Left forelimb (tissue), 1 donor: ENCODE measurements around the gene MID1.

Source experiments
- DNase-seq: peaks from one replicate; pipeline ENCODE4 v3.0.0-alpha.2; 2018; ENCODE audit warnings: low spot score

Gene MID1

DNA sequence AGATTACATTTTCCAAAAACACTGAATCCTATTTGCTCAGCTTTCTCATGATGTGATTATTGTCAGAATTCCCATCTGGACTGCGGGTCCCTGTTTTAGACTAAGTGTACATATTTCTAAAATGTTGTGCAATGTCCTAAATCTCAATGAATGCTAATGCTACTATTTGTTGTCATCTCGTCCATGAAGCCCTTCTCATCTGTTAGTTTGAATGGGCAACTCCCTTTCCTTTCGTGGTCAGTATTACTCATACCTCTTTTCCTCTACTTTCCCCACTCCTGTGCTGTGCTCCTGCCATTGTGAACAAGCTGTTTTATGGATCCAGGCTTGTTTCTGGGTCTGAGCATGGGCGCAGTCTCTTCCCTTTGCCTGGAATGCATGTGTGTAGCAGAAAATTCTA lies 91.0 kb downstream of the MID1 start:
- no peak for DNase-seq

GRCh38 chrX:10526451-10526850 lies 93.9 kb downstream of the MID1 start:
- no peak for DNase-seq

DNA sequence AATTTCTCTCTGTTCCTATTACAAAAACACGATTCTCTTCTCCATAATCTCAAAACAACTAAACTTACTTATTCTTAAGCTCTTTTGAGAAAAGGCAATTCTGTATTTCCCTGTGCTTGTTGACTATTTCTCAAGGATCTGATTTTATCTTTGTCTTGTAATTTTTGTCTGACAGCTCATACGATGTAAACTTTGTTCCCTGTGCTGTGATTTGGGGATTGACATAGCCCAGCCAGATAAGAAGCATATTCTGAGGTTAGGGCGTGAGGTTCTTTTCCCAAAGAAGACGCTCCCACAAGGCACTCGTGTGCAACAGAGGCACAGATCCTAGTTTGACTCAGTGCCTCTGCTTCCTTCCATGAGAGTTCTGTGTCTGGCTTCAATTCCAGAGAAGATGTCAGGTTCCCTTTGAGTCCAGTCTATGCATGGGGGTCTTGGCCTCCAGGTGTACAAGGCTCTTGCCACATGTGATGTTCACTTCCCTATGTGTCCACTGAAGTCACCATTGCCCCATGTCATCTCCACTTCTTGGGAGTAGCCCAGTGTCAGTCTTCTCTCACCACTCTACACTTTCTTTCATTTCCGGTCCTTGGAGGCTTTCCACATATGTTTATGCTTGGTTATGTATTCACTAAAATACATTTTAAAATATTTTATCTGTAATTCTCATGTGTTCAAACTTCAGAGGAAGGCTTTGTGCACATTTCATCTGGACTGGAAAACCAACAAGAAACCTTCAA lies 94.8 kb downstream of the MID1 start:
- no peak for DNase-seq

DNA sequence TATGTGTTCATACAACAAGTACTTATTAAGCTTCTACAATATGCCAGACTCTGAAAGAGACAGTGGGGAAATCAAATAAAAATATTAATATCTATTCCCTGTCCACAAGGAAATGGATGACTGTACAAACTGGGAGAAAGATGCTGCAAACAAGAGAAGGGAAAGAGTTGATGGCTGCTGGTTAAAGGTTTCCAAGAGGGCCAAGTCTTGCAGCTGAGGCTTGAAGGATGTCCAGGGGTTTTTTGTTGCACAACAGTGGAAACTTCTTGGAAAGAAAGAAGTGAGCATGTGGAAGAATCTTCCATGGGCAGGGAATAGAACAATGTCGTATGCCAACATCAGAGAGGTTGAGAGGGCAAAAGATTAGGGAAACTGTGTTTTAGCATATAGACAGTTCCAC lies 95.8 kb downstream of the MID1 start:
- no peak for DNase-seq

- DNase-seq = no peak
These were observed 100.6 kb downstream of the MID1 start for GRCh38 chrX:10519761-10520160.

DNA sequence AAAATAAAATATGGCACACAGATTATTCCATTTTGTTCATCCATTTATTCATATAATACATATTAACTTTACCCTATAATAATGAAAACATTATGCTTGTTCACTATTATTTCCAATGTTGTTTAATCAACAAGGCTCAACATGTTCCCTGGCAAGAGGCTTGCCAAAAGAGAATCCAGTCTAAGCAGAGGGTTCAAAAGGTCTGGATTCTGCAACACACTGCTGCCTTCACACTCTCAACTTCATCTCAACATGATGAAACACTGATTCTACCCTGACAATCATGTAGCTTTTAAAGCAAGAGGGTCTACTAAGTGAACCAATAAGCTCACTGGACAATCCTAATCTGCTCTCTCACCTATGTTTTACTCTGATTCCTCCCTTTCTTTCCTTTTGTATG lies 101.1 kb downstream of the MID1 start:
- no peak for DNase-seq

DNA sequence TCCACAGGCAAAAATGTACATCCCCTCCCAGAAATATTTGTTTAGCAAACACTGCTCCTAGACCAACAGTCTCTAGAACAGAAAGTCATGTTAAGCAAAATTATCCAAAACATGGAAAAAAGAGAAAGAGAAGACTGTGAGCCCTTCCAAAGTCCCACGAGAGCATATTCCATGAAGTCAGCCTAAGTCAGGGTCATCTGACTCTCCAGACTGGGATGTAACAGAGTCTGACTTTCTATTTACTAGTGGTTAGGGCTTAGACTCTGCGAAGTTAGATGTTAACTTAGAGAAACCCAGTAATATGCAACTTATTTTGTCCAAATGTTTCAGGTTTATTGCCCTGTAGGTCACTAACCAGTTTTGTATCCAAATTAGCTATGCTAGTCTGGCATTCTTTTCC lies 102.3 kb downstream of the MID1 start:
- no peak for DNase-seq

DNA sequence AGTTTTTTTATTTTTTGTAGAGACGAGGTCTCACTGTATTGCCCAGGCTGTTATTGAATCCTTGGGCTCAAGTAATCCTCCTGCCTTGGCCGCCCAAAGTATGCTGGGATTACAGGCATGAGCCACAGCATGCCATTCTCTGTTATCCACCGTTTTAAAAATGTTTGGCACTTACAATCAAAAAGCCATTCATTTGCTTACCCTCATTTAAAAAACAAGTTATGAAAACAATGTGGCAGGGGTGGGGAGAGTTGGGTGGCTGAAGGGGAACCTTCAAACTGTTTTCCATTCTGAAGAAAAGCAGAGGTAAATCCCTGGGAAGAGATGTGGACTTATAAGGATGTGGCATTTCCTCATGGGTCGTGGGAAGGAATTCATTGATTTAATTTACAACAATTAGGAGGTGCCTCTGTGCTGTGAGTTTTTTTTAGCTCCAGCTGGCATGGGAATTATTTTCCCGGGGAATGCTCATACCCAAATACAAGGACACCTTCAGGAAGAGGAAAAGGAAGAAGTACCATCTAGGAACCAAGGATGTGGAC lies 103.5 kb downstream of the MID1 start:
- no peak for DNase-seq

DNA sequence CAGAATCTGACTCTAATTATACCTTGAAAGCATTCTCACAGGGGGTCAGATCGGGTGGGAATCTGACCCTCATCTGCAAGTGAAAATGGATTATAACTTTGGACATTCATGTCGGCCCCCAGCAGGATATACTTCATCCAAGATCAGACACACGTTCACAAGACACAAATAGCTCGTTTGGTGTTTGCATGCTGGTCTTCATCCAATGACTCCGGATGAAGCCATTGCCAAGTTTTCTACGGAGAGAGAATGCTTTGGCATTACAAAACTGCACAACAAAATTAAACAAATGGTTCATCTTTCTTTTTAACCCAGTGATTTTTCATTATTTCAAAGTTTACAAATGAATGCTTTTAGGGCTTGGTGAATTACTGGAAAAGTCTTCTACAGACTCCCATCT lies 105.5 kb downstream of the MID1 start:
- DNase-seq = no peak

- no peak for DNase-seq
These were observed 106.4 kb downstream of the MID1 start for GRCh38 chrX:10513974-10514373.

DNA sequence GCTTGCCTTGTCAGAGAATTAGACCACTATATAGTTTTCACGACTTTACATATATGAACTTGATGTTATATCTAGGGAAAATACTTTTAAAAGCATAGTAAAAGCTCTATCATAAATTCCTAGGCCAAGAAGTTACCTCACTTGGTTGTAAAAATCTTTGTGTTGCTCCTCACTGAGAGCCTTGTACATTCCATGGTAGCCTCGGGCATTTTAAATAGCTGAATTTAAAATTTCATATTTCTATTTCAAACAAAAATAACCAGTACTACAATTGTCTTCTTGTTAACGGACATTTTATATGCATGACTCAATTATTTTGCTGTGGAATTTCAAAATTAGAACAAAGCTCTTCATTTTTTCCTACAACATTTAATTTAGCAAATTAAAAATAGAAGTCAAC lies 107.6 kb downstream of the MID1 start:
- no peak for DNase-seq

DNA sequence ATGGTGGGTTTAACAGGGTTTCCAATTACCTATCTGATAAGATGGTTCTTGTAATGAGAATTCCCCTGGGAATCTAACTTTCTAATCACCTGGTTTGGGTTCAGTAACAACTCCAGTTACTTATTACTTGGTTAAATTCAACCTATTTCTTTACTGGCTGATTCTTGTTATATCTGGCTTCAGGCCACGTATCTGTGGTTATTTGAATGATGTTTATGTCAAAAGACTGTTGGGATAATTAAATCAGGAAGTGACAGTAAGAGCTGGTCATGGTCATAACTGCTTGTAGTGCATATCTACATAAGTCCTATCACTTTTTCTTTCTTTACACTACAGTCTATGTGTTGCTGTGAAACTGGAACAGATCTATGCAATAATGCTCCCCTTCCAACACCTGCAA lies 108.1 kb downstream of the MID1 start:
- no peak for DNase-seq

DNA sequence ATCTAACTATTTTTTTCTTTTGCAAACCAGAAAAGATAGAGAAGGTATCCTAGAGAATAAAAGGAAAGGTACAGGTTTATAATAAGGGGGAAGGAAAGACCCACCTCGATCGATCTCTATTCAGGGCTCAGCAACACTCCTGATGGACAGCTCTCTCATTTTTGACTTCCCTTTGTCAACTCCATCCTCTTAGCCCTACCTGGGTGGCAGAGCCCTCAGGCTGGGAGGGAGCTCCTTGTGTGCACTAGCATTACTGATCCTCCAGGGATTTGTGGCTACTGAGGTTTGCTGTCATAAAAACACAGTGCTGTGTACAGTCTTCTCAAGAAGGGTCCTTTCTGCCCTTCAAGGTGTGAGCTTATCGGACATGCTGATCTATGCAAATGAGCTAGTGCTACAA lies 111.0 kb downstream of the MID1 start:
- no peak for DNase-seq

DNA sequence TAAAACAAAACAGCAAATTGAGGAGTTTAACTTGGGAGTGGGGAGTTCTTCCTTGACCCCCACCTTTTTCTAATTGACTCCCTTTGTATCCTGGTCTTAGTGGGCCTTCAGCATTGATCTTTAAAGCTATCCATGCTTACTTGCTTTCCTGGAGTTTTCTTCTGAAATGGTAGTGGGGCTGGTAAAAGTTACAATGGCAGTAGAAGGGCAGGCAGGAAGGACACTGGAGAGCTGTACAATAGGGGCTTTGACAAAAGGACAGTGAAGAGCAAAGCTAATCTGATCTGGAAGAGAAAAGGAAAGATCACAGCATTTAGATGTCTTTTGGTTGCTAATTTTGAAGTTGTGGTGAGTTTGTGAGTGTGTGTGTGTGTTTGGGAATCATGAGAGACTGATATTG lies 111.5 kb downstream of the MID1 start:
- no peak for DNase-seq

DNA sequence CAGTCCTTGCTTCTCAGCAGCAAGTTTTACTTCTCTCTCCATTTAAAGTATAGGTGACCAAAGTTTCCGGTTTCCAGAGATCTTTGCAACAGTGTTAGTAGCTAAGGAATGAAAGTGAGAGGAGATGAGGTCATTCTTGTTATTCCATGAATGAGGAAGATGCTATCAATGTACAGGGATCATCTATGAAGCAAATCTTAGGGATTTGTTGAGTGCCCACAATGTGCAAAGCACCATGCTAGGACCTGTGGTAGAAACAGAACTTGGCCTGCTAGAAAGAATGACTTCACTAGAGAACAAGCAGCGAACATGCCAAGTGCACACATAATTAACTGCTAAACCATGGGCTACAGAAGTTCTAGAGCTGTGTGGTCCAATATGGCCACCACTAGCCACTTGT lies 112.5 kb downstream of the MID1 start:
- DNase-seq = no peak

GRCh38 chrX:10507181-10507580 lies 113.2 kb downstream of the MID1 start:
- no peak for DNase-seq

- DNase-seq = no peak
These were observed 113.6 kb downstream of the MID1 start for GRCh38 chrX:10506781-10507180.

- DNase-seq = no peak
These were observed 114.7 kb downstream of the MID1 start for GRCh38 chrX:10505726-10506125.

DNA sequence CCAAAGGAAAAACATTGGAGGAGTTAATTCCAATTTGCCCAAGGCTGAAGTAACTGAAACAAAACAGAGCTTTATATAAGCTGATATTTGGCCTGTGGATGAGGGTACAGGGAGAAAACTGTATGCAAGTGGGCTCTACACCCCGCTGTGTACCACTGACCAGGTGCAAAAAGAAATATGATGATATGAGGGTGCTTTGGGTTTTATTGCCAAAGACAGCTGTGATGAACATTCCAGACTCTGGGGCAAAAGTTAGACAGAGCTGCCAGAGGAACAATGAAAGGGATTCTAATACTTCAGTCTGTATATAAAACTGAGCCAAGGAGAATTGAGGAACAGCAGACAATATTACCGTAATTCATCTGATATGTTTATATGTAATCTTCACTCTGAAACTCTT lies 117.4 kb downstream of the MID1 start:
- no peak for DNase-seq

- DNase-seq = no peak
These were observed 118.8 kb downstream of the MID1 start for GRCh38 chrX:10501611-10502010.

- no peak for DNase-seq
These were observed 123.9 kb downstream of the MID1 start for GRCh38 chrX:10496345-10496965.

DNA sequence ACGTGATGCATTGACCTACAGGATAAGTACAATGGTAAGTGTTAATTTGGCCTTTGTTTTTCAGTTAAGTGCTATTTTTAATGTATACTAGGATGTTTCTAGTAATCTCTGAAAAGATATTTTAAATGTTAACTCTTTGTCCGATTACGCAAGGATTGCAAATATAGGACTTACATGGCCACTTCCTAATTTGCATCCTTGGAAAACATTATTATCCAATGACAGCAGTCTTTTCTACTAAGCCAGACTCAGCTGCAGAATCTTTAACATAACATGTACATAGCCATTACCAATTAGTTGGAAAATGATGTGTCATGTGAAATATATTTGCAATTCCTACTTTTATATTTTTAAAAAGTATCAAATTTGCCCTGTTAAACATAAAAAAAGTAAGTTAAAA lies 124.7 kb downstream of the MID1 start:
- DNase-seq = no peak

- DNase-seq = no peak
These were observed 128.1 kb downstream of the MID1 start for GRCh38 chrX:10492250-10492649.

GRCh38 chrX:10486373-10486772 lies 134.0 kb downstream of the MID1 start:
- no peak for DNase-seq
